VCaP (cell line): ENCODE data around the gene BOLL.
A peak's percentile ranks its signal among the peaks of the same experiment; 100 is the strongest.

Experiments
- H3K27ac ChIP-seq: fragments of 450-650 bp; 2 replicates; pipeline ENCODE4 v1.5.1; 2017
- CTCF ChIP-seq: fragments of 450-650 bp; conservative IDR thresholded peaks from 2 replicates; pipeline ENCODE4 v1.5.1; 2017; ENCODE audit warnings: mild to moderate bottlenecking, moderate library complexity

BOLL gene

GRCh38 chr2:197813093-197813787 is 28.1 kb upstream of the BOLL start:
- TF ChIP-seq CTCF: peak; percentile 66
- no peak overlapping the region for H3K27ac ChIP-seq

- H3K27ac ChIP-seq: no peak overlapping the region
- no peak for TF ChIP-seq CTCF
These were observed 25.4 kb upstream of the BOLL start for GRCh38 chr2:197810491-197810890.

GRCh38 chr2:197810016-197810415 is 24.9 kb upstream of the BOLL start:
- no peak overlapping the region for H3K27ac ChIP-seq
- no peak for TF ChIP-seq CTCF

GRCh38 chr2:197809064-197809463 is 23.9 kb upstream of the BOLL start:
- H3K27ac ChIP-seq: no peak overlapping the region
- no peak for TF ChIP-seq CTCF

GRCh38 chr2:197805715-197806633 is 20.9 kb upstream of the BOLL start:
- H3K27ac ChIP-seq: no peak overlapping the region
- TF ChIP-seq CTCF: no peak

GRCh38 chr2:197804758-197805714 is 19.9 kb upstream of the BOLL start:
- no peak for TF ChIP-seq CTCF
- H3K27ac ChIP-seq: no peak overlapping the region
